HS-5 (cell line): ENCODE measurements around the gene SLC49A3.

ENCODE experiments used
- DNase-seq: peaks from one replicate; pipeline ENCODE4 v3.0.0-alpha.2; 2012; ENCODE audit warnings: low read depth

Gene SLC49A3

DNA sequence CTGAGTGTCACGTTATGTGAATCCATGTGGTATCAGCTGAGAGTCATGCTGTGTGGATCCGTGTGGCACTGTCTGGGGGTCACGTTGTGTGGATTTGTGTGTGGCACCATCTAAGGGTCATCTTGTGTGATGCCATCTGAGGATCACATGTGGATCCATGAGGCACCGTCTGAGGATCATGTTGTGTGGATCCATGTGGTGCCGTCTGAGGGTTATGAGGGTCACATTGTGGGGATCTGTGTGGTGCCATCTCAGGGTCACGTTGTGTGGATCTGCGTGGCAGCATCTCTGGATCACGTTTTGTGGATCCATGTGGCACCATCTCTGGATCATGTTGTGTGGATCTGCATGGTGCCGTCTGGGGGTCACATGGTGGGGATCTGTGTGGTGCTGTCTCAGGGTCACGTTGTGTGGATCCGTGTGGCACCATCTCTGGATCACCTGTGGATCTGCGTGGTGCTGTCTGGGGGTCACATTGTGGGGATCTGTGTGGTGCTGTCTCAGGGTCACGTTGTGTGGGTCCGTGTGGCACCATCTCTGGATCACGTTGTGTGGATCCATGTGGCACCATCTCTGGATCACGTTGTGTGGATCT is 56.7 kb downstream of the SLC49A3 start:
- DNase-seq, result no peak
